ENCODE data around the gene NLK. TPM values are rescaled to one million over a fixed set of nuclear protein-coding genes. Genes with fewer than 3 reads are reported as not detected.

The NLK gene
- total RNA-seq, 4 donors from 2014 or later = 7.7 to 20.8 (median 11.5) TPM

GRCh38 chr17:28110184-28110583, 67.7 kb downstream of the NLK start:
- H3K9me3 ChIP-seq = no peaks in the 10 kb centered on the region
- no peak overlapping the region for H3K27ac ChIP-seq
- TF ChIP-seq EP300 (IDR thresholded peaks at IDR 0.05) = no peak
- TF ChIP-seq POLR2AphosphoS5 (IDR thresholded peaks at IDR 0.05) = no peak
- no peak for TF ChIP-seq CTCF (IDR thresholded peaks at IDR 0.05)
- TF ChIP-seq POLR2A (IDR thresholded peaks at IDR 0.05) = no peak
- no peaks in the 10 kb centered on the region for H3K27me3 ChIP-seq
- H3K4me1 ChIP-seq = peaks cover 21% of the 10 kb centered on the region
- WGBS = 96% methylated on average over 1 of the region's 1 CpG
- no peaks in the 10 kb centered on the region for H3K36me3 ChIP-seq
- H3K4me3 ChIP-seq = no peak overlapping the region
- DNase-seq (ENCODE audit: low spot score in 2 of 2) = no peak

GRCh38 chr17:28112181-28112580, 69.7 kb downstream of the NLK start:
- Histone ChIP-seq H3K4me1 (peaks cover 21% of the 10 kb centered on the region), H3K4me3 (no peak overlapping the region), H3K27me3 (no peaks in the 10 kb centered on the region), H3K27ac (no peak overlapping the region), H3K36me3 (no peaks in the 10 kb centered on the region), H3K9me3 (no peaks in the 10 kb centered on the region)
- DNase-seq (ENCODE audit: low spot score in 2 of 2) = no peak
- 18% methylated on average over 1 of the region's 1 CpG for WGBS
- no peak for TF ChIP-seq POLR2A (IDR thresholded peaks at IDR 0.05)
- TF ChIP-seq CTCF (IDR thresholded peaks at IDR 0.05) = no peak
- TF ChIP-seq EP300 (IDR thresholded peaks at IDR 0.05) = no peak
- no peak for TF ChIP-seq POLR2AphosphoS5 (IDR thresholded peaks at IDR 0.05)

GRCh38 chr17:28112606-28113005, 70.1 kb downstream of the NLK start:
- TF ChIP-seq POLR2A (IDR thresholded peaks at IDR 0.05) = no peak
- no peak for TF ChIP-seq CTCF (IDR thresholded peaks at IDR 0.05)
- TF ChIP-seq EP300 (IDR thresholded peaks at IDR 0.05) = no peak
- TF ChIP-seq POLR2AphosphoS5 (IDR thresholded peaks at IDR 0.05) = no peak
- Histone ChIP-seq H3K9me3 (no peaks in the 10 kb centered on the region), H3K4me3 (no peak overlapping the region), H3K36me3 (no peaks in the 10 kb centered on the region), H3K27me3 (no peaks in the 10 kb centered on the region), H3K4me1 (peaks cover 21% of the 10 kb centered on the region), H3K27ac (no peak overlapping the region)
- no peak for DNase-seq (ENCODE audit: low spot score in 2 of 2)
- WGBS = 16% methylated on average over 2 of the region's 2 CpGs

- H3K4me1 ChIP-seq = peaks cover 21% of the 10 kb centered on the region
- no peak for TF ChIP-seq POLR2A (IDR thresholded peaks at IDR 0.05)
- no peak for TF ChIP-seq POLR2AphosphoS5 (IDR thresholded peaks at IDR 0.05)
- no peak for TF ChIP-seq EP300 (IDR thresholded peaks at IDR 0.05)
- TF ChIP-seq CTCF (IDR thresholded peaks at IDR 0.05) = no peak
- H3K27ac ChIP-seq = no peak overlapping the region
- H3K27me3 ChIP-seq = no peaks in the 10 kb centered on the region
- DNase-seq (ENCODE audit: low spot score in 2 of 2) = no peak
- no peaks in the 10 kb centered on the region for H3K36me3 ChIP-seq
- H3K9me3 ChIP-seq = no peaks in the 10 kb centered on the region
- no peak overlapping the region for H3K4me3 ChIP-seq
Measured at GRCh38 chr17:28113269-28113668, 70.8 kb downstream of the NLK start.

GRCh38 chr17:28115046-28115445, 72.6 kb downstream of the NLK start:
- no peak for TF ChIP-seq EP300 (IDR thresholded peaks at IDR 0.05)
- TF ChIP-seq POLR2AphosphoS5 (IDR thresholded peaks at IDR 0.05) = no peak
- TF ChIP-seq CTCF (IDR thresholded peaks at IDR 0.05) = no peak
- no peak for TF ChIP-seq POLR2A (IDR thresholded peaks at IDR 0.05)
- H3K27ac ChIP-seq = no peak overlapping the region
- no peak overlapping the region for H3K4me3 ChIP-seq
- H3K9me3 ChIP-seq = no peaks in the 10 kb centered on the region
- no peaks in the 10 kb centered on the region for H3K27me3 ChIP-seq
- peaks cover 21% of the 10 kb centered on the region for H3K4me1 ChIP-seq
- no peaks in the 10 kb centered on the region for H3K36me3 ChIP-seq
- DNase-seq (ENCODE audit: low spot score in 2 of 2) = no peak
- 85% methylated on average over 1 of the region's 1 CpG for WGBS

Data from suprapubic skin (tissue), 4 donors.